Activated CD4-positive, alpha-beta T cell treated with anti-CD3 and anti-CD28 coated beads, Interleukin-2, amount 50 U/mL, for 16 hours (primary cell): ENCODE results near the gene GAS2L1.
"Not testable (repeated sequence)": the region's sequence is repeated elsewhere in the genome, so short reads cannot be mapped to it uniquely, and the experiment has no call there.

Experiments
- DNase-seq: peaks from one replicate; pipeline ENCODE4 v3.0.0-alpha.2; 2020

GAS2L1 gene

GRCh38 chr22:29344137-29344536 is 37.7 kb downstream of the GAS2L1 start:
- DNase-seq = no peak

GRCh38 chr22:29344889-29345288 is 38.4 kb downstream of the GAS2L1 start:
- not testable (repeated sequence) for DNase-seq

GRCh38 chr22:29345932-29346331 is 39.5 kb downstream of the GAS2L1 start:
- DNase-seq = no peak

DNA sequence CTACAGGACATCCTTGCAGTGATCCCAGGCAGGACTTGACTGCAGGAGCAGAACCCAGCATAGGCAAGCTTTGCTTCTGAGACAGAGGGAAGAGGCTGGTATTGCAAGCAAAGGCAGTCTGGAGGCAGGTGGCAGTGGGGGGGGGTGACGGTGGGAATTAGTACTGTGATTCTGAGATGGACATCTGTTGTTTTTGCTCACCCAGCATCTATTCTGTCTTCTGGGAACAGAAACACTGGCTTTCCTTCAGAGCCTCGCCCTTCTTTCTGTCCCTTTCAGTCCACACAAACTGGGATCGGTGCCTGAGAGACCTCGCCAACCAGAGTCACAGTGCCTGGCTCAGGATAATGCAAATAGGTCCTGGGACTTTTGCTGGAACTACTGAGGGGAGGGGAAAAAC is 40.2 kb downstream of the GAS2L1 start:
- no peak for DNase-seq

DNA sequence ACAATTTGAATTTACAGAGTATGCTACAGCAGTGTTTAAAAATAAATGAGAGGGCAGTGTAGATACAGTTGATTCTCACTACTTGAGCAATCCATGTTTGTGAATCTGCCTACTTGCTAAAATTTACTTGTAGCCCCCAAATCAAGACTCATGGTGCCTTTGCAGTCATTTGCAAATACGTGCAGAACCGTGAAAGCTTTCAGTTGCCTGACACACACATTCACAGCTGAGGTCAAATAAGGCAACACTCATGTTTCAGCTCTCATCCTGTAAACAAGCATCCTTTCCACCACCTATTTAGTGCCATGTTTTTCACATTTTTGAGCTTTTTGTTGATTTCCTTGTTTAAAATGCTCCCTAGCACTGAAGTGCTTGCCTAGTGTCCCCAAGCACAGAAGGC is 41.6 kb downstream of the GAS2L1 start:
- DNase-seq = no peak

- DNase-seq = no peak
Observed at GRCh38 chr22:29348956-29349355, 42.5 kb downstream of the GAS2L1 start.

GRCh38 chr22:29351042-29351441 is 44.6 kb downstream of the GAS2L1 start:
- DNase-seq = no peak

GRCh38 chr22:29351891-29352290 is 45.4 kb downstream of the GAS2L1 start:
- DNase-seq = no peak

- DNase-seq = no peak
Observed at GRCh38 chr22:29352778-29353177, 46.3 kb downstream of the GAS2L1 start.

DNA sequence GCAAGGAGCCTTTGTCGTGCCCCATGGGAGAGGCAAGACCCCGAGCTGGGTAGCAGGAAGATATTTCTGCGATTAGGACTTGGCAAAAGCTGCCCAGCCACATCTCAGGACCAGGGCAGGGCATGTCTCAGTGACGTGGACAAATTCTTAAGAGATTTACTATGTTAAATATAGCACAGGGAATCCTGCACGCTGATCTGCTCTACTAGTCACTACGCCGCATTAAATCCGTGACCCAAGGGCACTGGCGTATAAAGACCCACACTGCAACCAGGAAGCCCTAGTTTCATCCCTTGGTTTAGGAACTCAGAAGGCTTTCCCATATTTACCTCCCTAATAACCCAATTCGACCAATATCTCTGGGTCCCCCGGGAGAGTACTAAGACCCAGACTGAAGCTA is 46.8 kb downstream of the GAS2L1 start:
- no peak for DNase-seq

DNA sequence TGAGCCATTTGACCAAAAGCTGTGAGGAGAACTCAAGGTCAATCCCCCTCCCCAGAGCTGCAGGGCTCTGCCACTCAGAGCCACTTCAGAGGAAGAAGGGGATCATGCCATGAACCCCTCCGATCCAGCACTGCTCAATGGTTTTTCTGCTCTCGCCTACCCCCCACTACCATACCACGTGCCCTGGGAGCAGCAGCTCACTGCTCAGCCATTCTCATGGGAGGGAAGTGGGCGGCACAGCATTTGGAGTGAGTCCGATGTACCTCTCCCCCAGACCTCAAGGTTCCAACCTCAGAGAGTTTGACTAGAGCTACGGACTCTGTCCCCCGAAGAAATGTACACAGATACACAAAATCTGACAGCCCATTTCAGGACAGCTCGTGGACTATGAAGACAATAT is 47.4 kb downstream of the GAS2L1 start:
- no peak for DNase-seq

DNA sequence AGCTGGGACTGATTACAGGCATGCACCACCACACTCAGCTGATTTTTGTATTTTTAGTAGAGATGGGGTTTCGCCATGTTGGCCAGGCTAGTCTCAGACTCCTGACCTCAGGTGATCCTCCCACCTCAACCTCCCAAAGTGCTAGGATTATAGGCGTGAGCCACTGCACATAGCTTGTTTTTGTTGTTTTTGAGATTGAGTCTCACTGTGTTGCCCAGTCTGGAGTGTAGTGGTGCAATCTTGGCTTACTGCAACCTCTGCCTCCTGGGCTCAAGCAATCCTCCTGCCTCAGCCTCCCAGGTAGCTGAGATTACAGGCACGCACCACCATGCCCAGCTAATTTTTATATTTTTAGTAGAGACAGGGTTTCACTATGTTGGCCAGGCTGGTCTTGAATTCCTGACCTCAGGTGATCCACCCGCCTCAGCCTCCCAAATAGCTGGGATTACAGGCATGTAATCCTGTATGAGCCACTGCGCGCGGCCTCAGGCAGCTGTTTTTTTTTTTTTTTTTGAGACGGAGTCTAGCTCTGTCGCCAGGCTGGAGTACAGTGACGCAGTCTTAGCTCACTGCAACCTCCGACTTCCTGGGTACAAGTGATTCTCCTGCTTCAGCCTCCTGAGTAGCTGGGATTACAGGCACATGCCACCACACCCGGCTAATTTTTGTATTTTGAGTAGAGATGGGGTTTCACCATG is 50.9 kb downstream of the GAS2L1 start:
- not testable (repeated sequence) for DNase-seq

- DNase-seq = no peak
Observed at GRCh38 chr22:29359469-29359868, 53.0 kb downstream of the GAS2L1 start.
